Liver (tissue), 9 donors: ENCODE results near the gene ZNF618. TPM values are rescaled to one million over a fixed set of nuclear protein-coding genes. Genes with fewer than 3 reads are reported as not detected.

Experiments
- DNase-seq: peaks from one replicate; pipeline ENCODE4 v3.0.0-alpha.2; 2017; ENCODE audit warnings: low spot score
- H3K27ac ChIP-seq, 2 donors: one replicate each; pipeline ENCODE4 v1.7.0; 2013; ENCODE audit warnings: inconsistent platforms in 2 of 2, low read length in 2 of 2, control low read depth in 1 of 2, low read depth in 1 of 2, mild to moderate bottlenecking in 1 of 2
- H3K27me3 ChIP-seq, 4 donors: one replicate each; pipeline versions ENCODE4 v1.6.1 to v1.7.0; 2013; ENCODE audit warnings: low read length in 3 of 4, inconsistent platforms in 1 of 4, mild to moderate bottlenecking in 1 of 4, moderate library complexity in 1 of 4; ENCODE audit not compliant: control insufficient read depth in 4 of 4, insufficient read depth in 4 of 4
- H3K36me3 ChIP-seq, 4 donors: one replicate each; pipeline versions ENCODE4 v1.6.1 to v1.7.0; 2013; ENCODE audit warnings: low read length in 3 of 4, mild to moderate bottlenecking in 3 of 4, low read depth in 1 of 4, moderate library complexity in 1 of 4; ENCODE audit not compliant: control insufficient read depth in 4 of 4, insufficient read depth in 3 of 4
- H3K4me1 ChIP-seq, 4 donors: one replicate each; pipeline versions ENCODE4 v1.6.1 to v1.7.0; 2013; ENCODE audit warnings: low read length in 3 of 4, mild to moderate bottlenecking in 3 of 4, moderate library complexity in 1 of 4; ENCODE audit not compliant: control insufficient read depth in 4 of 4, insufficient read depth in 4 of 4
- H3K4me3 ChIP-seq, 3 donors: one replicate each; pipeline versions ENCODE4 v1.6.1 to v1.7.0; 2013; ENCODE audit warnings: low read length in 3 of 3, control low read depth in 1 of 3, low read depth in 1 of 3, mild to moderate bottlenecking in 1 of 3
- H3K9ac ChIP-seq, 2 donors: one replicate each; pipeline ENCODE4 v1.7.0; 2013; ENCODE audit warnings: low read length in 2 of 2, mild to moderate bottlenecking in 2 of 2, moderate library complexity in 2 of 2, control low read depth in 1 of 2, low read depth in 1 of 2
- H3K9me3 ChIP-seq, 4 donors: one replicate each; pipeline versions ENCODE4 v1.6.1 to v1.7.0; 2013; ENCODE audit warnings: low read length in 3 of 4; ENCODE audit not compliant: control insufficient read depth in 4 of 4
- EGR1 ChIP-seq, 2 donors: IDR thresholded peaks; 2 replicates each; pipeline ENCODE4 v1.6.1; 2016 to 2018; ENCODE audit warnings: antibody characterized with exemption in 2 of 2, low read depth in 2 of 2
- FOXA1 ChIP-seq: IDR thresholded peaks from 2 replicates; pipeline ENCODE4 v1.6.1; 2016; ENCODE audit warnings: antibody characterized with exemption
- FOXA2 ChIP-seq: IDR thresholded peaks from 2 replicates; pipeline ENCODE4 v1.6.1; 2016; ENCODE audit warnings: antibody characterized with exemption
- GABPA ChIP-seq, 2 donors: IDR thresholded peaks in 1 of 2; conservative IDR thresholded peaks in 1 of 2; 2 replicates each; pipeline ENCODE4 v1.6.1; 2016; ENCODE audit warnings: antibody characterized with exemption in 2 of 2, mild to moderate bottlenecking in 1 of 2, moderate library complexity in 1 of 2
- HNF4A ChIP-seq, 2 donors: conservative IDR thresholded peaks; 2 replicates each; pipeline ENCODE4 v1.6.1; 2016; ENCODE audit warnings: antibody characterized with exemption in 2 of 2, mild to moderate bottlenecking in 2 of 2
- HNF4G ChIP-seq: IDR thresholded peaks from 2 replicates; pipeline ENCODE4 v1.6.1; 2016; ENCODE audit warnings: antibody characterized with exemption
- JUND ChIP-seq, 2 donors: IDR thresholded peaks; 2 replicates each; pipeline ENCODE4 v1.6.1; 2016; ENCODE audit warnings: antibody characterized with exemption in 2 of 2
- NR2F2 ChIP-seq: IDR thresholded peaks from 2 replicates; pipeline ENCODE4 v1.6.1; 2016; ENCODE audit warnings: antibody characterized with exemption
- RAD21 ChIP-seq, 2 donors: IDR thresholded peaks; 2 replicates each; pipeline ENCODE4 v1.6.1; 2016; ENCODE audit warnings: antibody characterized with exemption in 2 of 2, mild to moderate bottlenecking in 2 of 2
- REST ChIP-seq: IDR thresholded peaks from 2 replicates; pipeline ENCODE4 v1.6.1; 2016; ENCODE audit warnings: antibody characterized with exemption, mild to moderate bottlenecking
- RXRA ChIP-seq, 2 donors: IDR thresholded peaks; 2 replicates each; pipeline ENCODE4 v1.6.1; 2017 to 2018; ENCODE audit warnings: antibody characterized with exemption in 2 of 2, mild to moderate bottlenecking in 1 of 2
- SP1 ChIP-seq: IDR thresholded peaks from 2 replicates; pipeline ENCODE4 v1.6.1; 2018; ENCODE audit warnings: antibody characterized with exemption, mild to moderate bottlenecking
- TAF1 ChIP-seq: conservative IDR thresholded peaks from 2 replicates; pipeline ENCODE4 v1.6.1; 2016; ENCODE audit warnings: antibody characterized with exemption, mild to moderate bottlenecking
- YY1 ChIP-seq: IDR thresholded peaks from 2 replicates; pipeline ENCODE4 v1.6.1; 2016; ENCODE audit warnings: antibody characterized with exemption, mild to moderate bottlenecking
- WGBS: extraction: QIAGEN DNeasy Blood & Tissue Kit; methylation state at CpG from one replicate; pipeline ENCODE4 v1.1.7; 2013; 5-methylcytosine and 5-hydroxymethylcytosine counted together
- polyA plus RNA-seq, 2 donors: library from polyadenylated mRNA; stranded (reverse) in 1 of 2; unstranded in 1 of 2; fragments of 200-250 nt in 1 of 2; fragments of >200 nt in 1 of 2; fragmentation: Nextera tagmentation in 1 of 2; extraction: Ambion mirVana in 1 of 2; gene quantifications; one replicate each; pipeline versions ENCODE4 v1.2.1 to v1.2.3, GENCODE V29; 2013 to 2015
- total RNA-seq, 2 donors: library from RNA; depleted of rRNA; stranded (reverse); fragments of >200 nt; gene quantifications; one replicate each; pipeline ENCODE4 v1.2.3, GENCODE V29; 2014
- TF ChIP-seq, protein P1 (sequence below): fragments of 150-350 bp; IDR thresholded peaks from 2 replicates; pipeline ENCODE4 v1.5.1; 2017; ENCODE audit warnings: improper control_type of control experiment, low read depth, low read length; ENCODE audit not compliant: missing input control
- TF ChIP-seq, protein P2 (sequence below): IDR thresholded peaks from 2 replicates; pipeline ENCODE4 v1.6.1; 2016; ENCODE audit warnings: antibody characterized with exemption
- TF ChIP-seq, protein P3 (sequence below): IDR thresholded peaks from 2 replicates; pipeline ENCODE4 v1.6.1; 2016; ENCODE audit warnings: antibody characterized with exemption
- TF ChIP-seq, protein P4 (sequence below): IDR thresholded peaks from 2 replicates; pipeline ENCODE4 v1.6.1; 2016; ENCODE audit warnings: antibody characterized with exemption
- donor health status: healthy.
- donor health status: healthy.
- donor health status: healthy.
- donor health status: healthy.
- donor health status: healthy.

The ZNF618 gene
- total and polyA plus RNA-seq, 4 donors = 2.2 to 6.5 (median 3.7) TPM

DNA sequence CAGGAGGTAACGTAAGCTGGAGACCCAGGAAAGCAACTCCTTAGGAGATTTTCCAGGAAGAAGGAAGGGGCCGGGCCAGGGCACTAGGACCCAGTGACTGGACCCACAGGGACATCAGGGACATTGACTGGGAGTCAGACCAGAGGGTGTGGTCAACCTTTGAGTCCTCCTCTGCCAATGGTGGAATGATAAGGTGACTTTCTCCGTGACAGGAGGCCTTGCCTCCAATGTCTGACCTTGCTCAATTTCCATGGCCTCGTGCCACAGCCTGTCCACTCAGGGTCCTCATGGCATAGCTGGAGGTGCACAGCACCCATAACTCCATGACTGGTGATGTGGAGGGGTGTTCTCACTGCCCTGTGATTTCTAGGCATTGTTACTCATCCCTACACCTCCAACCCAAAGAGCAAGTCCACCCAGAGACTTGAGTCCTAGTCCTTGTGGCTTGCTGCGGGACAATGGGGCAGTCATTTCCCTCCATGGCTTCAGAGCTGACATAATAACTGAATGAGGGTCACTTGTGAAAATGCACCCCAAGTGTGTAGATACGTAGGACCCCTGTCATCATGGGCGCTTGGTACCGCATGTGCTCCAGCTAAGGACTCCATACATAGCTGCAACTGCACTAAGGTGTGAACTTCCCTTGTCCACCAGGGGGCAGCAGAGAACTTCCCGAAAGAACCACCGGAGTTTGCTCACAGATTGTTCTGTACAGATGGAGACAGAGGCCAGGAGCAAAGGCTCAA lies 206.1 kb downstream of the ZNF618 start:
- Histone ChIP-seq H3K9ac (no peak overlapping the region), H3K4me3 (peak overlapping the region in 2 of 3 donors; percentile 23 to 34)
- TF ChIP-seq RAD21 (IDR thresholded peaks at IDR 0.05) = peak; percentile 95 to 97
- no peak for TF ChIP-seq FOXA2
- TF ChIP-seq NR2F2 = no peak
- TF ChIP-seq HNF4G = peak; percentile 66
- TF ChIP-seq REST = peak; percentile 46
- peak; percentile 73 for TF ChIP-seq SP1
- TF ChIP-seq, protein P1, sequence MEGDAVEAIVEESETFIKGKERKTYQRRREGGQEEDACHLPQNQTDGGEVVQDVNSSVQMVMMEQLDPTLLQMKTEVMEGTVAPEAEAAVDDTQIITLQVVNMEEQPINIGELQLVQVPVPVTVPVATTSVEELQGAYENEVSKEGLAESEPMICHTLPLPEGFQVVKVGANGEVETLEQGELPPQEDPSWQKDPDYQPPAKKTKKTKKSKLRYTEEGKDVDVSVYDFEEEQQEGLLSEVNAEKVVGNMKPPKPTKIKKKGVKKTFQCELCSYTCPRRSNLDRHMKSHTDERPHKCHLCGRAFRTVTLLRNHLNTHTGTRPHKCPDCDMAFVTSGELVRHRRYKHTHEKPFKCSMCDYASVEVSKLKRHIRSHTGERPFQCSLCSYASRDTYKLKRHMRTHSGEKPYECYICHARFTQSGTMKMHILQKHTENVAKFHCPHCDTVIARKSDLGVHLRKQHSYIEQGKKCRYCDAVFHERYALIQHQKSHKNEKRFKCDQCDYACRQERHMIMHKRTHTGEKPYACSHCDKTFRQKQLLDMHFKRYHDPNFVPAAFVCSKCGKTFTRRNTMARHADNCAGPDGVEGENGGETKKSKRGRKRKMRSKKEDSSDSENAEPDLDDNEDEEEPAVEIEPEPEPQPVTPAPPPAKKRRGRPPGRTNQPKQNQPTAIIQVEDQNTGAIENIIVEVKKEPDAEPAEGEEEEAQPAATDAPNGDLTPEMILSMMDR = peak; percentile 94
- TF ChIP-seq TAF1 = no peak
- TF ChIP-seq, protein P2, sequence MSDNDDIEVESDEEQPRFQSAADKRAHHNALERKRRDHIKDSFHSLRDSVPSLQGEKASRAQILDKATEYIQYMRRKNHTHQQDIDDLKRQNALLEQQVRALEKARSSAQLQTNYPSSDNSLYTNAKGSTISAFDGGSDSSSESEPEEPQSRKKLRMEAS = peak; percentile 88
- TF ChIP-seq EGR1 (IDR thresholded peaks at IDR 0.05; ENCODE audit: low read depth in 2 of 2) = no peak
- TF ChIP-seq RXRA (IDR thresholded peaks at IDR 0.05) = peak; percentile 86 to 89
- peak; percentile 60 to 76 for TF ChIP-seq JUND (IDR thresholded peaks at IDR 0.05)
- peak; percentile 82 to 83 for TF ChIP-seq HNF4A (conservative IDR thresholded peaks at IDR 0.05)
- no peak for TF ChIP-seq FOXA1
- TF ChIP-seq, protein P3, sequence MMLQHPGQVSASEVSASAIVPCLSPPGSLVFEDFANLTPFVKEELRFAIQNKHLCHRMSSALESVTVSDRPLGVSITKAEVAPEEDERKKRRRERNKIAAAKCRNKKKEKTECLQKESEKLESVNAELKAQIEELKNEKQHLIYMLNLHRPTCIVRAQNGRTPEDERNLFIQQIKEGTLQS = peak; percentile 37
- TF ChIP-seq, protein P4, sequence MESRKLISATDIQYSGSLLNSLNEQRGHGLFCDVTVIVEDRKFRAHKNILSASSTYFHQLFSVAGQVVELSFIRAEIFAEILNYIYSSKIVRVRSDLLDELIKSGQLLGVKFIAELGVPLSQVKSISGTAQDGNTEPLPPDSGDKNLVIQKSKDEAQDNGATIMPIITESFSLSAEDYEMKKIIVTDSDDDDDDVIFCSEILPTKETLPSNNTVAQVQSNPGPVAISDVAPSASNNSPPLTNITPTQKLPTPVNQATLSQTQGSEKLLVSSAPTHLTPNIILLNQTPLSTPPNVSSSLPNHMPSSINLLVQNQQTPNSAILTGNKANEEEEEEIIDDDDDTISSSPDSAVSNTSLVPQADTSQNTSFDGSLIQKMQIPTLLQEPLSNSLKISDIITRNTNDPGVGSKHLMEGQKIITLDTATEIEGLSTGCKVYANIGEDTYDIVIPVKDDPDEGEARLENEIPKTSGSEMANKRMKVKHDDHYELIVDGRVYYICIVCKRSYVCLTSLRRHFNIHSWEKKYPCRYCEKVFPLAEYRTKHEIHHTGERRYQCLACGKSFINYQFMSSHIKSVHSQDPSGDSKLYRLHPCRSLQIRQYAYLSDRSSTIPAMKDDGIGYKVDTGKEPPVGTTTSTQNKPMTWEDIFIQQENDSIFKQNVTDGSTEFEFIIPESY = no peak
- no peak for TF ChIP-seq GABPA (IDR thresholded peaks at IDR 0.05 in 1 of 2, conservative IDR thresholded peaks at IDR 0.05 in 1 of 2)
- TF ChIP-seq YY1 = peak; percentile 93

More for the DNA sequence above, 206.1 kb downstream of the ZNF618 start:
- H3K27me3 ChIP-seq = no peaks in the 10 kb centered on the region
- no peaks in the 10 kb centered on the region for H3K9me3 ChIP-seq
- peaks cover 4 to 53% (median 44%) of the 10 kb centered on the region in 4 donors for H3K4me1 ChIP-seq
- peak; percentile 88 for DNase-seq
- no peaks in the 10 kb centered on the region for H3K36me3 ChIP-seq
- H3K27ac ChIP-seq = peak overlapping the region; percentile 67 to 87
- 23% methylated on average over 10 of the region's 10 CpGs for WGBS
